Raji (cell line): ENCODE measurements around the gene FGF5.

Experiments used
- POLR2A ChIP-seq: IDR thresholded peaks from 2 replicates; pipeline ENCODE4 v1.6.1; 2011; ENCODE audit warnings: low read depth, low read length, control low read depth; ENCODE audit not compliant: insufficient read depth

The FGF5 gene

GRCh38 chr4:80306260-80306659, 39.8 kb downstream of the FGF5 start:
- TF ChIP-seq POLR2A = no peak

- no peak for TF ChIP-seq POLR2A
Measured at GRCh38 chr4:80307183-80307735, 40.8 kb downstream of the FGF5 start.

DNA sequence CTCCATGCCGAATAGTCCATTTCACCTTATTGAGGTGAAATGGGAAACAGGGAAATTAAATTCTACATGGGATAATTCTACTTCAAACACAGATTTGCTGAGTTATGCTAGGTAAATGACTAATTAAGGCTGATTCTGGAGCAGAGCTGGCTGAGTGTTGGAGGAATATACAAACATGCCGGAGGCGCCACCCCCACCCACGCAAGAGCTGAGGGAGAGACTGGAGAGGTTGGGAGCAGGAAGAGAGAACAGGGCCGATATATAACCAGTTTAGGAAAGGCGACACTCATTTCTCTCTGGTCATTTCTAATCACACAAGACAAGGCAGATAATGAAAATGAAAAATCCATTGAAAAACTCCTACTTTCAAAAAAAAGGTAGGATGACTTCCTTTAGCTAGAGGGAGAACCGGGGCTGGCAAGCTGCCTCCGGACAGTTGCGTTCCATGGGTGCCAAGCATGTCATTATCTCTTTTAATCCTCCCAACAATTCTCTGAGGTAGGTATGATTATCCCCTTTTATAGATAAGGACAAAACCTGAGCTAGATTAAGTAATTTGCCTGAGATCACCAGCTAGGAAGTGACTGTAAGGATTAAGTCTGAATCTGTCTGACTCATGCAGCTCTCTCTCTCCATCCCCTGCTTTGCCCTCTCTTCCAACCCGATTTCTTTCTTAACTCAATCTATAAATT, 41.5 kb downstream of the FGF5 start:
- TF ChIP-seq POLR2A = no peak

DNA sequence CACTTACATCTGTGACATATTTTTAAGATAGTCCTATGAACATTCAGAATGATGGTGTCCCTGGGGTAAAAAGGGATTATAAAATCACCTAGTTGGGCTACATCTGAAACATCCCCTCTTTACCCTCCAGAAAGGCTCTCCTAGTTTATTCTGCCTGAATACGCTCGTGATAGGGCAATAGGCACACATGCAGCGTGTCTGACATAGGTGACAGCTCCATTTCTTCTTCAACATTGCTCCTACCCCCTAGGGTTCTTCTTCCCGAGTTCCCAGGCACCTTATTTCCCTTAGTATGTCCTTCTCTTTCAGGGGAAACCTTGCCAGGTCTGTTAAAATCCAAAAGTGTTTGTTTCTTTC, 42.0 kb downstream of the FGF5 start:
- no peak for TF ChIP-seq POLR2A

DNA sequence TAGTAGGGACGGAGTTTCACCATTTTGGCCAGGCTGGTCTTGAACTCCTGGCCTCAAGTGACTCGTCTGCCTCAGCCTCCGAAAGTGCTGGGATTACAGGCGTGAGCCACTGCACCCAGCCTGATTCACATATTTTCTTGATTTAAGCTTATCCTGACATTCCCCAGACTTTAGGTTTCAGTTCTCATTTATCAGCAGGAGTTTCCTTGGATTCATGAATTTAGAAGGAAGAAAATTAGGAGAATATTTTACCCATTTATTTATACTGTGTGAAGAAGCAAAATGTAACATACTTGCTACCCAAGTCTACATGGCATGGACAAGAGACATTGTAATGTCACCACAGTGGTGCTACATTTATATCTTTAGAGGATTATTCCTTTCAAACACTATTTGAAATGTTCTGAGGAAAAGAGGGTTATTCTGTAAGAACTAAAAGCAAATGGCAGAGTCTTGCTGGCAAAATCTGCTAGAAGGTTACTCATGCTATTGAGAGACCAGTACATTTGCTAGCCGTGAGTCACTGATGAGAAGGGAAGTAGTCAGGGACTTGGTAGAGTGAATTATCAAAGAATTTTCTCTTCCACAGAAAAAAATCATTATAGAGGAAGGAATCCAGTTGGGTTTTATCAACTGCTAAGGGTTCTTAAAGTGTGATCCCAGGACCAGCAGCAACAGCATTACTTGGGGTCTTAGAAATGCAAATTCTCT, 43.0 kb downstream of the FGF5 start:
- no peak for TF ChIP-seq POLR2A

- no peak for TF ChIP-seq POLR2A
Measured at GRCh38 chr4:80311130-80311529, 44.7 kb downstream of the FGF5 start.

DNA sequence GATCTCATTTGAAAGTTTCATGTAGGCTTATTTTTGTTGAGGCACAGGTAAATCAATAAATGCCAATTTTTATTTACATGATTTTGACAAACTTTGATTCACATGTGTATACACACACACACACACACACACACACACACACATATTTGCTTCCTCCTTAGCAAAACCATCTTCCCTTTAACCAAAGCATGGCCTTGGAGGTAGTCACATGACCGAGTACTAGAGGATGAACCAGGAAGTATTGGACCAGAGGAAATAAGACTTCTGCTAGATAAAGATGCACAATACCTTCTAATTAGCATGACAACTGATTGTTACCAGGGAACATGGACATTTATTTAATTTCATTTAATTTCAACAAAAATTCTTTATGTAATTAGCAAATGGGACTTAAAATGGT, 45.7 kb downstream of the FGF5 start:
- TF ChIP-seq POLR2A = no peak

- TF ChIP-seq POLR2A = no peak
Measured at GRCh38 chr4:80313627-80314026, 47.2 kb downstream of the FGF5 start.

- TF ChIP-seq POLR2A = no peak
Measured at GRCh38 chr4:80321341-80321740, 54.9 kb downstream of the FGF5 start.

DNA sequence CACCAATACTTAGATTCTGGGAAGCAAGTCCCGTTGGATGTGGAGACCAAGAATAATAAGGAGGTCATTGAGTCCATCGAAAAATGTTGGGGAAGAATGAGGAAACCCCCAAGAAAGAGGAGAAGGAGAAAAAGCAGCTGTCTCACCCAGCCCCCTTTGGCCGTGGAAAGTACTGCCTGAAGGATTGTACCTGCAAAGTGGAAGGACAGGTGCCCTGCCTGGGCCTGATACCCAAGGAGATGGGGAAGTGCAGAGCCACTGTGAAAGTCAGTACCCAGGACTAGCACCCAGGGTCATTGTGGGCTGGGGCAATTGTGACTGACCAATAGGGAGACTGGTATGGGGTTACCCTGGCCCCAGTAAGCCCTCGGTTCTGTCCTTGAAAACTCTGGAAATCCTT, 55.3 kb downstream of the FGF5 start:
- TF ChIP-seq POLR2A = no peak

- no peak for TF ChIP-seq POLR2A
Measured at GRCh38 chr4:80322716-80323115, 56.3 kb downstream of the FGF5 start.

- TF ChIP-seq POLR2A = no peak
Measured at GRCh38 chr4:80324171-80324570, 57.7 kb downstream of the FGF5 start.

DNA sequence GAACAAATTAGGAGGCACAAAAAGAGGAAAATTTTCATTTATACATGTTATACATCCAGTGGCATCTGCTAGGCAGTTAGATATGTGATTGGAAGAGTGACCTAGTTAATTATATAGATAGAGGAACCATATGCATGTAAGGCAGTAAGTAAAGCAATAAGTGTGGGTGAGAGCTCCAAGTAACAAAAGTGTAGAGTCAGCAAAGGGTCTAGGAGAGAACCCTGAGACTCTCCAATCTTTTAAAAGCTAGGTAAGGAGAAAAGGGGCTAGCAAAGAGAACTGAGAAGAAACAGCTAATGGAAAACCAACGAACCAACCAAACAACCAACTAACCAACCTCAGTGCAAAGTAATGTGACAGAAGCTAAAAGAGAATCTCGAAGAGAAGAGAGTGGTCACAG, 65.2 kb downstream of the FGF5 start:
- no peak for TF ChIP-seq POLR2A

GRCh38 chr4:80333121-80333520, 66.7 kb downstream of the FGF5 start:
- no peak for TF ChIP-seq POLR2A

DNA sequence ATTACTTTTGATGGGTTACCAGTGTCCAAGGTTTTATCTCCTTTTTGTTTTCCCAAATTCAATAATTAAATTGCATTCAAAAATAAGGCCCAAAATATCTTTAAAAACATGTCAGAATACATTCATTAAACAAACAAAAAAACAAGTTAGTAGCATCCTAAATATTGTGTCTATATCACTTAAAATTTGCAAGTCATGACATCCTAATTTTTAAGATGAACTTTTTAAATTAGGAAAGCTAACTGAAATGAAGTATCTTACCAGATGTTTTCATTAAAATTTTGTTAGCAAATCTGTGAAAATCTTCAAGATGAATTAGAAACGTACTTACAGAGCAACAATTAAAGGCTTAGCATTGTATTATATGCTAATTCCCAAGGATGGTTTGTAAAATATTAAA, 68.1 kb downstream of the FGF5 start:
- no peak for TF ChIP-seq POLR2A

DNA sequence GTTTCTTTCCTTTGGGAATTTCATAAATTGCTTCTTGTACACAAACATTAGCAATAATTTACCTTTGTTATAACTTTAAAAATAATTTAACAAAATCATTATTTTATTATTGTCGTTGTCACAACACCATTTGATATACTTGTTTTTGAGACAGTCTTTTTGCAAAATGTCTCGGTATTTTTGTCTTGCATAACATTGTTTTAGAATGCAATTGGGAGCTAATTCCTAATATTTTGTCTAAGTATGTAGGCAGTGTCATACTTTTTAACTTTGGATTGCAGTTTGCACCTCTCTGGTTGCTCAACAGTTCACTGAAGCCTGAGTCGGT, 68.7 kb downstream of the FGF5 start:
- TF ChIP-seq POLR2A = no peak
